Gastroesophageal sphincter (tissue), 4 donors: Measurements from ENCODE around the gene EPHA1. TPM values are rescaled to one million over a fixed set of nuclear protein-coding genes. Genes with fewer than 3 reads are reported as not detected.

ENCODE experiments used
- ATAC-seq: fragments of 150-250 bp; one replicate; pipeline ENCODE4 v1.9.1; 2016; ENCODE audit warnings: mild to moderate bottlenecking, moderate library complexity
- H3K27ac ChIP-seq, 4 donors: fragments of 200-600 bp; sonication (generic) in 3 of 4; 1 replicate in 3 of 4; 2 replicates in 1 of 4; pipeline ENCODE4 v1.5.1; 2016 to 2019
- H3K27me3 ChIP-seq: fragments of 200-600 bp; sonication (generic); one replicate; pipeline ENCODE4 v1.5.1; 2019
- H3K36me3 ChIP-seq, 2 donors: fragments of 200-600 bp; sonication (generic); one replicate each; pipeline ENCODE4 v1.5.1; 2019; ENCODE audit warnings: control low read depth in 1 of 2
- H3K4me1 ChIP-seq, 3 donors: fragments of 200-600 bp; sonication (generic); 1 replicate in 2 of 3; 2 replicates in 1 of 3; pipeline ENCODE4 v1.5.1; 2016 to 2019; ENCODE audit warnings: control low read depth in 2 of 3
- H3K4me3 ChIP-seq, 2 donors: fragments of 200-600 bp; sonication (generic); one replicate each; pipeline ENCODE4 v1.5.1; 2019; ENCODE audit warnings: mild to moderate bottlenecking in 1 of 2, moderate library complexity in 1 of 2
- H3K9me3 ChIP-seq, 3 donors: fragments of 200-600 bp; sonication (generic); one replicate each; pipeline ENCODE4 v1.5.1; 2017 to 2019; ENCODE audit warnings: control low read depth in 2 of 3
- EP300 ChIP-seq: sonication (generic); formaldehyde crosslinking; IDR thresholded peaks from one replicate; pipeline ENCODE4 v1.6.1; 2017; ENCODE audit warnings: antibody characterized with exemption, mild to moderate bottlenecking
- POLR2A ChIP-seq, 2 donors: fragments of 450-650 bp; IDR thresholded peaks; one replicate each; pipeline ENCODE4 v1.6.1; 2017; ENCODE audit warnings: antibody characterized with exemption in 2 of 2, mild to moderate bottlenecking in 2 of 2, moderate library complexity in 1 of 2
- POLR2AphosphoS5 ChIP-seq: sonication (generic); formaldehyde crosslinking; IDR thresholded peaks from one replicate; pipeline ENCODE4 v1.6.1; 2017; ENCODE audit warnings: antibody characterized with exemption
- WGBS, 2 donors: methylation state at CpG; one replicate each; pipeline ENCODE4 v1.1.5; 2018; ENCODE audit warnings: low coverage in 1 of 2; 5-methylcytosine and 5-hydroxymethylcytosine counted together
- total RNA-seq, 4 donors: library from RNA; depleted of rRNA; stranded (reverse); fragments of >200 nt; gene quantifications; one replicate each; pipeline ENCODE4 v1.1.0, GENCODE V29; 2016
- TF ChIP-seq, protein P1 (sequence below), 4 experiments: fragments of 200-600 bp in 2 of 4; fragments of 450-650 bp in 2 of 4; sonication (generic) in 1 of 4; IDR thresholded peaks; one replicate each; pipeline ENCODE4 v1.5.1; 2017 to 2019; ENCODE audit warnings: antibody characterized with exemption in 4 of 4, mild to moderate bottlenecking in 2 of 4, moderate library complexity in 2 of 4

The EPHA1 gene
- total RNA-seq, 4 donors from 2014 or later: 0.78 to 2.5 TPM; not detected in 2

DNA sequence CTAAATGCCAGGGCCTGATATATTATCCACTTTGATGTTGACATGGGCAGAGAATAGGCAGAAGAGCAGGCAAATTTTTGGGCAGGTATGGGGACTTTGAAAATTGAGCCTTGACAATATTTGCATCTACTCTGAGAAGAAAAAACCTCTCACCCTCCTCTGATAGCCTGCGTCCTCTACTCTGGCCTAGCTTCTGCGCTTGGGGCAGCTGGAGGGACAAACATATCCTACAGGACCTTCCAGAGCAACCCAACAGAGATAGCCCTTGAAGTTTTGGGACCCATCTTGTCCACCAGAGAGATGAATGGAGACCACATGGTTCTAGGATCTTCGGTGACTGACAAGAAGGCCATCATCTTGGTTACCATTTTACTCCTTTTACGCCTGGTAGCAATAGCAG lies 34.5 kb upstream of the EPHA1 start, which contains the start of gene TAS2R60:
Gene TAS2R60 (plus strand): TSS at position 301 of the 400 bp plus-strand sequence. CDS start 0 bp downstream, at position 301.
- ATAC-seq: no peak
- TF ChIP-seq POLR2A (IDR thresholded peaks at IDR 0.05) (no peak), EP300 (no peak), POLR2AphosphoS5 (no peak)
- TF ChIP-seq, protein P1, sequence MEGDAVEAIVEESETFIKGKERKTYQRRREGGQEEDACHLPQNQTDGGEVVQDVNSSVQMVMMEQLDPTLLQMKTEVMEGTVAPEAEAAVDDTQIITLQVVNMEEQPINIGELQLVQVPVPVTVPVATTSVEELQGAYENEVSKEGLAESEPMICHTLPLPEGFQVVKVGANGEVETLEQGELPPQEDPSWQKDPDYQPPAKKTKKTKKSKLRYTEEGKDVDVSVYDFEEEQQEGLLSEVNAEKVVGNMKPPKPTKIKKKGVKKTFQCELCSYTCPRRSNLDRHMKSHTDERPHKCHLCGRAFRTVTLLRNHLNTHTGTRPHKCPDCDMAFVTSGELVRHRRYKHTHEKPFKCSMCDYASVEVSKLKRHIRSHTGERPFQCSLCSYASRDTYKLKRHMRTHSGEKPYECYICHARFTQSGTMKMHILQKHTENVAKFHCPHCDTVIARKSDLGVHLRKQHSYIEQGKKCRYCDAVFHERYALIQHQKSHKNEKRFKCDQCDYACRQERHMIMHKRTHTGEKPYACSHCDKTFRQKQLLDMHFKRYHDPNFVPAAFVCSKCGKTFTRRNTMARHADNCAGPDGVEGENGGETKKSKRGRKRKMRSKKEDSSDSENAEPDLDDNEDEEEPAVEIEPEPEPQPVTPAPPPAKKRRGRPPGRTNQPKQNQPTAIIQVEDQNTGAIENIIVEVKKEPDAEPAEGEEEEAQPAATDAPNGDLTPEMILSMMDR (IDR thresholded peaks at IDR 0.05): no peak
- Histone ChIP-seq H3K9me3 (no peaks in the 10 kb centered on the region), H3K27ac (no peak within 1 kb of the TSS), H3K4me1 (no peaks in the 10 kb centered on the region), H3K4me3 (no peak within 1 kb of the TSS), H3K36me3 (no peaks in the 10 kb centered on the region), H3K27me3 (peaks cover 5% of the 10 kb centered on the region)
- WGBS, 2 donors: 67 to 100% methylated on average over 2 to 3 of the region's 4 CpGs

DNA sequence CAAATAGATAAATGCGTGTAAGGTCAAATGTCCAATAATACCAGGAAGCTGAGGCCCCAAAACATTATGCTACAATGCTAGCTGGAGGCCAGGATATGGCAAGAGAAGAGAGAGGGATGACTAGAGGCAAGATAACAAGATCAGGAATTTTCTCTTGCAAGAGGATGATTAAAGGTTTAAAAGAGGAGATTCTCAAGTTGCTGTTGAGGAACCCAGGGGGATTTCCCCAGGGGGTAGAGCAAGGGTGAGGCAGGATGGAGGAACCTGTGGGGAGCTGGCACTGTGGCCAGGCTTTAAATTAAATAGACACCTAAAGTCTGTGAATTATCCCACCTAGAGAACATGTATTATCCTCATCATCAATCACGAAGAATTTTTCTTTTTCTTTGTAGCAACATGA lies 31.2 kb upstream of the EPHA1 start:
- Histone ChIP-seq H3K27ac (no peak overlapping the region), H3K4me1 (no peaks in the 10 kb centered on the region), H3K9me3 (no peaks in the 10 kb centered on the region), H3K36me3 (no peaks in the 10 kb centered on the region), H3K4me3 (no peak overlapping the region), H3K27me3 (no peaks in the 10 kb centered on the region)
- no peak for ATAC-seq
- WGBS, 2 donors: 80 to 88% methylated on average over 2 of the region's 2 CpGs
- TF ChIP-seq POLR2A (IDR thresholded peaks at IDR 0.05) (no peak), POLR2AphosphoS5 (no peak), EP300 (no peak)
- TF ChIP-seq, protein P1 (IDR thresholded peaks at IDR 0.05): no peak

DNA sequence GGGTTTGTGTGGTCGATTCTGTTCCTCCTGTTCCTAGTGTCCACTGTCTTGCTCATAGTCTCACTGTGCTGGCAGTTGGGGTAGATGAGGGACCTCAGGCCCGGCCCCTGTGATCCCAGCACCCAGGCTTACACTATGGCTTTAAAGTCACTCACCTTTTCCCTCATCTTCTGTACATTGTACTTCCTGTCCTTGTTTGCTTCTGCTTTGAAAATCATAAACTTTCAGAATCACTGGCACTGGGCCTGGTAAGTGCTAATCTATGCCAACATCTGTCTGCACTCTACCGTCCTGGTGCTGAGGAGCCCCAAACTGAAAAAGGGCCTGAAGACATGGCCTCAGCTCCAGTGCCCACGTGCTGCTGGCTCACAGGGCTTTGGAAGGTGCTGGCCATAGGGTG lies 28.9 kb upstream of the EPHA1 start:
- no peak for ATAC-seq
- Histone ChIP-seq H3K27me3 (no peaks in the 10 kb centered on the region), H3K4me1 (no peaks in the 10 kb centered on the region), H3K36me3 (no peaks in the 10 kb centered on the region), H3K9me3 (no peaks in the 10 kb centered on the region), H3K4me3 (no peak overlapping the region), H3K27ac (no peak overlapping the region)
- 68 to 74% methylated on average over 2 to 4 of the region's 4 CpGs for WGBS, 2 donors
- no peak for TF ChIP-seq EP300
- TF ChIP-seq, protein P1 (IDR thresholded peaks at IDR 0.05): no peak
- no peak for TF ChIP-seq POLR2AphosphoS5
- no peak for TF ChIP-seq POLR2A (IDR thresholded peaks at IDR 0.05)

DNA sequence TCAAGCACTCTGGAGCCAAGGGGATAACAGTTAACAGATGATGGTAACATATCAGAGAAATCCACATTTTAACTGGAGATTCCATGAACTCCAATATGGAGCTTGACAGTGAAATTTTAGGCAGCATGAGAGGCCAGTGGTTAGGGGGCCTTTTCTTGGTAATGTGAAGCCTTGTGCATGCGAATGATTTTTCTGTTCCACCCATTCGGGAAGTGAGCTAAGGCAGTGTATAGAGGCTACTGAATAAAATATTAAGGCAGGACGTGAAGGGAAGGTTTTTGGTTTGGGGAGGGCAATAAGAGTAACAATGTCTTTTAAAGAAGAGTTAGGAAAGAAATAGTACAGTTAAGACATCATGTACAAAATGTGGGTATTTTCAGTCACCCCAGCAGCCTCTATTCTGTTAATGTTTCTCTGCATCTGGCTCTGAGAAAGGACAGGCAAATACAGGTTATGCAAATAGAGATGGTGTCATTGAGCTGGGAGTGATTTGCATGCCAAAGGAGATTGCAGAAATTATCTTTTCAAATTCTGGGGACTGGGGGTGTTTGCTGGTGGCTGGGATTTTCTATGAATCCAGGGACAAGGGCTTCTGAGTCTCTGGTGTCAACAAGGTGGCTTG lies 27.8 kb upstream of the EPHA1 start:
- no peak for ATAC-seq
- Histone ChIP-seq H3K27me3 (no peaks in the 10 kb centered on the region), H3K27ac (no peak overlapping the region), H3K36me3 (no peaks in the 10 kb centered on the region), H3K9me3 (no peaks in the 10 kb centered on the region), H3K4me1 (no peaks in the 10 kb centered on the region), H3K4me3 (no peak overlapping the region)
- WGBS, 2 donors: 93 to 100% methylated on average over 1 to 3 of the region's 3 CpGs
- TF ChIP-seq POLR2AphosphoS5 (no peak), POLR2A (IDR thresholded peaks at IDR 0.05) (no peak), EP300 (no peak)
- TF ChIP-seq, protein P1 (IDR thresholded peaks at IDR 0.05): no peak

DNA sequence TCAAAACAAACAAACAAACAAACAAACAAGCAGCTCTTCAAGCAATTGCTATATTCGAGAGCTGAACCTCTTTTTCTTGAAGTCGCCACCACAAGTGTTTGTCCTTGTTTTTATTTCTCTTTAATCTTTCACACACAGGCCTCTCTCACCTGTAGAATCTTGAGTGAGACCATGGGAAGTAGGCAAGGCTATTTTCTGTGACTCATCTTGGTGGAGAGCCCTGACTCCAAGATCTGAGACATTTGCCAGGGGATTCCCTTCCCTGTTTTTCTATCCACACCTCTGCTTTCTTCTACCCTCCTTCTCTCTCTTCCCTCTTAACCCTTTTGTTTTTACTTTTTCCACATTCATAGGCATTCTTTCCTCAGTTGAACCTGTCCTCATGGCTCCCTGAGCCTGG lies 26.6 kb upstream of the EPHA1 start:
- H3K4me3 ChIP-seq: no peak overlapping the region
- ATAC-seq: no peak
- no peaks in the 10 kb centered on the region for H3K36me3 ChIP-seq
- H3K9me3 ChIP-seq: no peaks in the 10 kb centered on the region
- TF ChIP-seq EP300: no peak
- TF ChIP-seq POLR2AphosphoS5: no peak
- TF ChIP-seq POLR2A (IDR thresholded peaks at IDR 0.05): no peak
- TF ChIP-seq, protein P1 (IDR thresholded peaks at IDR 0.05): no peak
- no peaks in the 10 kb centered on the region for H3K27me3 ChIP-seq
- H3K4me1 ChIP-seq: no peaks in the 10 kb centered on the region
- H3K27ac ChIP-seq: no peak overlapping the region
- 90 to 100% methylated on average over 2 of the region's 2 CpGs for WGBS, 2 donors
